Measurements from ENCODE around the gene C2orf92. TPM values are rescaled to one million over a fixed set of nuclear protein-coding genes. Genes with fewer than 3 reads are reported as not detected.
A peak's percentile ranks its signal among the peaks of the same experiment; 100 is the strongest.

The C2orf92 gene
- total RNA-seq, 1 donor = 2.5 TPM

- no peak overlapping the region for H3K27ac ChIP-seq (ENCODE audit: low read depth, low read length)
- no peaks in the 10 kb centered on the region for H3K36me3 ChIP-seq (ENCODE audit: insufficient read depth, low read length)
- H3K79me2 ChIP-seq (ENCODE audit: insufficient read depth, low read length) = no peaks in the 10 kb centered on the region
- DNase-seq (ENCODE audit: insufficient read length, low spot score, missing footprints) = peak; percentile 66
- no peaks in the 10 kb centered on the region for H4K20me1 ChIP-seq (ENCODE audit: insufficient read depth, low read length)
- no peak for TF ChIP-seq CTCF (IDR thresholded peaks at IDR 0.05; ENCODE audit: extremely low read depth, low read depth, low read length)
- H2AFZ ChIP-seq (ENCODE audit: low read length) = no peak overlapping the region
- H3K4me2 ChIP-seq (ENCODE audit: insufficient read depth, low read length) = no peak overlapping the region
- no peaks in the 10 kb centered on the region for H3K9me3 ChIP-seq (ENCODE audit: low read depth, low read length)
- H3K4me3 ChIP-seq (ENCODE audit: insufficient read depth, low read length) = no peak overlapping the region
- no peaks in the 10 kb centered on the region for H3K4me1 ChIP-seq (ENCODE audit: insufficient read depth, low read length)
- H3K27me3 ChIP-seq (ENCODE audit: insufficient read depth, low read length) = peaks cover 12% of the 10 kb centered on the region
Observed at GRCh38 chr2:97712693-97713295, 43.3 kb downstream of the C2orf92 start.

GRCh38 chr2:97713296-97714083 is 44.0 kb downstream of the C2orf92 start, which contains the start of gene ZAP70:
ZAP70 (plus strand) TSS chr2:97713576; CDS start chr2:97724037, 10,461 bp downstream.
- Histone ChIP-seq H3K9me3 (ENCODE audit: low read depth, low read length) (no peaks in the 10 kb centered on the region), H3K27ac (ENCODE audit: low read depth, low read length) (no peak within 1 kb of the TSS), H3K79me2 (ENCODE audit: insufficient read depth, low read length) (no peaks in the 10 kb centered on the region), H3K4me3 (ENCODE audit: insufficient read depth, low read length) (no peak within 1 kb of the TSS), H4K20me1 (ENCODE audit: insufficient read depth, low read length) (no peaks in the 10 kb centered on the region), H3K27me3 (ENCODE audit: insufficient read depth, low read length) (peaks cover 9% of the 10 kb centered on the region), H3K36me3 (ENCODE audit: insufficient read depth, low read length) (no peaks in the 10 kb centered on the region), H2AFZ (ENCODE audit: low read length) (no peak within 1 kb of the TSS), H3K4me1 (ENCODE audit: insufficient read depth, low read length) (no peaks in the 10 kb centered on the region), H3K4me2 (ENCODE audit: insufficient read depth, low read length) (no peak within 1 kb of the TSS)
- no peak for TF ChIP-seq CTCF (IDR thresholded peaks at IDR 0.05; ENCODE audit: extremely low read depth, low read depth, low read length)
- DNase-seq (ENCODE audit: insufficient read length, low spot score, missing footprints) = peak; percentile 43

DNA sequence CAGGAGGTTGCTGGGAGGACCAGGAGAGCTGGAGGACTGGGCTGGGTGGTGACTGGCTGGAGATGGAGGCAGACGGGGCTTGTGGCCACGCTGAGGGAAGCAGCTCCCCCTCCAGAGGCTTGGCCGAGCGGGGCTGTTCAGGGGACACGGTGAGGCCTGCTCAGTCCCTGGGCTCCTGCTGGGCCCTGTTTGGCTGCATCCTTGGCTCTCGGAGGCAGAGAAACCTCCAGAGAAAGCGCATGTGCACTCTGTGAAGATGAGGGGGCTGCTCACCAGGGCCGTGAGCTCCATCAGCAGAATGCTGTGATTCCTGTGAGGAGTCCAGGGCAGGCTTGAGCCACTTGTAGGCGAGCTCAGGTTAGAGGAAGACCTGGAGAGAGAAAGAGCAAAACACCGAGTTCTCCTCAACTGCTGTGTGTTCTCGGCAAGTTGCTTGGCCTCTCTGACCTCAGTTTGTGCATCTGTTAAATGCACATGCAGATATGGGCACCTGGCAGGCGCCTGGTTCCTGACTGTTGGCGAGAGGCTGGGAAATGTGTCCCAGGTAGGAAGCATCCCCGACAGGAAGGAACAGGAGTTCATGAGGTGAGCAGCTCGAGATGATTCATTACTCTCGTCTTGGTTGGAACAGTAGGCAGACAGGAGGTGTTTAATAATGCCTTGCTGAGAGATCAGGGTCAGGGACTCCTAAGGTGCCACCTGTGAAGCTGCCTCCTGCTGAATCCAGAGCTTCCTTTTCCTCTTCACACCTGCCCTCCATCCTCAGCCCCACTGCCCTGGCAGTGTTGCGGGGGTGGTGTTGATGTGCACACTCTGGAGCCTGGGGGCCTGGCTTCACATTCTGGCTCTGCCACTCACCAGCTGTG is 44.8 kb downstream of the C2orf92 start:
- Histone ChIP-seq H4K20me1 (ENCODE audit: insufficient read depth, low read length) (no peaks in the 10 kb centered on the region), H3K27ac (ENCODE audit: low read depth, low read length) (no peak overlapping the region), H3K27me3 (ENCODE audit: insufficient read depth, low read length) (peaks cover 7% of the 10 kb centered on the region), H3K4me2 (ENCODE audit: insufficient read depth, low read length) (no peak overlapping the region), H3K79me2 (ENCODE audit: insufficient read depth, low read length) (no peaks in the 10 kb centered on the region), H3K9me3 (ENCODE audit: low read depth, low read length) (no peaks in the 10 kb centered on the region), H3K36me3 (ENCODE audit: insufficient read depth, low read length) (no peaks in the 10 kb centered on the region), H3K4me3 (ENCODE audit: insufficient read depth, low read length) (no peak overlapping the region), H2AFZ (ENCODE audit: low read length) (no peak overlapping the region), H3K4me1 (ENCODE audit: insufficient read depth, low read length) (no peaks in the 10 kb centered on the region)
- no peak for TF ChIP-seq CTCF (IDR thresholded peaks at IDR 0.05; ENCODE audit: extremely low read depth, low read depth, low read length)
- DNase-seq (ENCODE audit: insufficient read length, low spot score, missing footprints) = peak; percentile 75
